Testis (tissue), 3 donors: ENCODE measurements around the gene STARD13. TPM values are rescaled to one million over a fixed set of nuclear protein-coding genes. Genes with fewer than 3 reads are reported as not detected.

Source experiments
- DNase-seq: peaks from one replicate; pipeline ENCODE4 v3.0.0-alpha.2; 2019
- H3K27ac ChIP-seq, 2 donors: fragments of 200-600 bp; sonication (generic); one replicate each; pipeline ENCODE4 v1.5.1; 2019
- H3K27me3 ChIP-seq: fragments of 200-600 bp; sonication (generic); one replicate; pipeline ENCODE4 v1.5.1; 2019
- H3K36me3 ChIP-seq: fragments of 200-600 bp; sonication (generic); one replicate; pipeline ENCODE4 v1.5.1; 2017; ENCODE audit warnings: low read depth; ENCODE audit errors: missing control alignments
- H3K4me1 ChIP-seq: fragments of 200-600 bp; sonication (generic); one replicate; pipeline ENCODE4 v1.5.1; 2019
- H3K4me3 ChIP-seq, 2 donors: fragments of 200-600 bp; sonication (generic); one replicate each; pipeline ENCODE4 v1.5.1; 2017 to 2019
- H3K9me3 ChIP-seq: fragments of 200-600 bp; sonication (generic); one replicate; pipeline ENCODE4 v1.5.1; 2017
- CTCF ChIP-seq, 3 experiments: fragments of 450-650 bp in 2 of 3; fragments of 200-600 bp in 1 of 3; sonication (generic) in 1 of 3; IDR thresholded peaks; one replicate each; pipeline ENCODE4 v1.5.1; 2016 to 2019; ENCODE audit warnings: antibody characterized with exemption in 3 of 3, mild to moderate bottlenecking in 2 of 3, moderate library complexity in 1 of 3
- POLR2A ChIP-seq: fragments of 450-650 bp; IDR thresholded peaks from one replicate; pipeline ENCODE4 v1.6.1; 2017; ENCODE audit warnings: antibody characterized with exemption, mild to moderate bottlenecking, moderate library complexity
- WGBS, 2 donors: methylation state at CpG; one replicate each; pipeline ENCODE4 v1.1.5; 2018; 5-methylcytosine and 5-hydroxymethylcytosine counted together
- intact Hi-C: fragments of 100-400 bp; cut with DNase I; formaldehyde crosslinking; loops from one replicate; pipeline ENCODE4 v1.15.1; 2023; ENCODE audit warnings: low total_unique reads
- polyA plus RNA-seq: library from polyadenylated mRNA; stranded (reverse); fragments of 350-450 nt; fragmentation: Illumina TruSeq; extraction: RNeasy Lipid Tissue Mini Kit (QIAGEN cat#74804); gene quantifications from one replicate; pipeline ENCODE4 v1.2.3, GENCODE V29; 2014; ENCODE audit warnings: low read depth, low replicate concordance; ENCODE audit not compliant: insufficient read depth
- total RNA-seq, 2 donors: library from RNA; depleted of rRNA; stranded (reverse); fragments of >200 nt; gene quantifications; one replicate each; pipeline ENCODE4 v1.2.3, GENCODE V29; 2016

Gene STARD13
- total and polyA plus RNA-seq, 3 donors from 2014 or later = 7.2 to 33.7 (median 24.4) TPM

- H3K27ac ChIP-seq = peak overlapping the region; percentile 33 to 60
- H3K9me3 ChIP-seq = no peaks in the 10 kb centered on the region
- H3K4me1 ChIP-seq = peaks cover 37% of the 10 kb centered on the region
- intact Hi-C loops = no loop called here
- DNase-seq = peak; percentile 49
- H3K27me3 ChIP-seq = no peaks in the 10 kb centered on the region
- WGBS, 2 donors = 58 to 69% methylated on average over 7 of the region's 7 CpGs
- TF ChIP-seq CTCF (IDR thresholded peaks at IDR 0.05) (no peak), POLR2A (no peak)
- no peak overlapping the region for H3K4me3 ChIP-seq
- H3K36me3 ChIP-seq = no peaks in the 10 kb centered on the region
Measured at GRCh38 chr13:33123066-33123859, 162.3 kb downstream of the STARD13 start.

- no peaks in the 10 kb centered on the region for H3K9me3 ChIP-seq
- TF ChIP-seq CTCF (IDR thresholded peaks at IDR 0.05) (no peak), POLR2A (no peak)
- H3K4me1 ChIP-seq = peaks cover 19% of the 10 kb centered on the region
- 76 to 83% methylated on average over 10 of the region's 10 CpGs for WGBS, 2 donors
- no peak for DNase-seq
- H3K36me3 ChIP-seq = no peaks in the 10 kb centered on the region
- H3K27ac ChIP-seq = no peak overlapping the region
- no peaks in the 10 kb centered on the region for H3K27me3 ChIP-seq
- H3K4me3 ChIP-seq = no peak overlapping the region
- intact Hi-C loops = no loop called here
Measured at GRCh38 chr13:33119856-33120543, 165.6 kb downstream of the STARD13 start.

- Histone ChIP-seq H3K4me3 (no peak overlapping the region), H3K27ac (no peak overlapping the region), H3K9me3 (no peaks in the 10 kb centered on the region), H3K27me3 (no peaks in the 10 kb centered on the region), H3K4me1 (peaks cover 12% of the 10 kb centered on the region), H3K36me3 (no peaks in the 10 kb centered on the region)
- intact Hi-C loops = no loop called here
- no peak for DNase-seq
- WGBS, 2 donors = 87 to 89% methylated on average over 7 of the region's 7 CpGs
- no peak for TF ChIP-seq POLR2A
- TF ChIP-seq CTCF (IDR thresholded peaks at IDR 0.05) = no peak
Measured at GRCh38 chr13:33119022-33119781, 166.4 kb downstream of the STARD13 start.

- Histone ChIP-seq H3K4me3 (no peak overlapping the region), H3K36me3 (no peaks in the 10 kb centered on the region), H3K27me3 (no peaks in the 10 kb centered on the region), H3K27ac (no peak overlapping the region), H3K9me3 (no peaks in the 10 kb centered on the region), H3K4me1 (peaks cover 17% of the 10 kb centered on the region)
- intact Hi-C loops = no loop called here
- 87 to 100% methylated on average over 2 of the region's 2 CpGs for WGBS, 2 donors
- no peak for TF ChIP-seq CTCF (IDR thresholded peaks at IDR 0.05)
- no peak for TF ChIP-seq POLR2A
- DNase-seq = no peak
Measured at GRCh38 chr13:33116321-33117010, 169.1 kb downstream of the STARD13 start.
